ENCODE measurements around the gene XPR1.
"Not testable (repeated sequence)": the region's sequence is repeated elsewhere in the genome, so short reads cannot be mapped to it uniquely, and the experiment has no call there.

Gene XPR1

DNA sequence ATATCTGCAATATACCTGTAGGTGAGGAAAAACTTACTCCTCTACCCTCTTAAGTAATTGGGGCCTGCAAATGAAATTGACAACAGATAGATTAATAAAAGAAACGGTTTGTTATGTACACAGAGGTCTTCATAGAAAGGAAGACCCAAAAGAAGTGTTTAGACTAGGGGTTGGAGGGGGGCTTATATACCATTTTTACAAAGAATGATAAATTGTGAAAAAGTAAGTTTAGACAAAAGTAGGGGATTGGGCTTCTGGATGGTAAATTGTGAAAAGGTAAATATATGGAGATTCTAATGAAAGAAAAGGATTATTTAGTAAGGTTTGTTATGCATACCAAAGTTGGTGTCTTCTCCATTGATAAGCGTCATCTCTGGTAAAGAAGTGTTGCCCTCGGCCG is 207.7 kb downstream of the XPR1 start:
- Histone ChIP-seq H3K9me3 (no peaks in the 10 kb centered on the region), H3K36me3 (replicated peaks) (no peaks in the 10 kb centered on the region), H3K4me1 (peaks cover 43% of the 10 kb centered on the region), H3K27me3 (ENCODE audit: low read depth) (no peaks in the 10 kb centered on the region), H3K4me3 (no peak overlapping the region)
- in situ Hi-C loops (cut with MboI; ENCODE audit: low sequenced_read_pairs) = no loop called here
- no peak for DNase-seq (ENCODE audit: low spot score in 2 of 2)

GRCh38 chr1:180841415-180841814 is 209.6 kb downstream of the XPR1 start:
- Histone ChIP-seq H3K4me1 (peaks cover 38% of the 10 kb centered on the region), H3K4me3 (no peak overlapping the region), H3K9me3 (no peaks in the 10 kb centered on the region), H3K27me3 (ENCODE audit: low read depth) (no peaks in the 10 kb centered on the region), H3K36me3 (replicated peaks) (no peaks in the 10 kb centered on the region)
- DNase-seq (ENCODE audit: low spot score in 2 of 2) = no peak
- in situ Hi-C loops (cut with MboI; ENCODE audit: low sequenced_read_pairs) = no loop called here

- Histone ChIP-seq H3K9me3 (no peaks in the 10 kb centered on the region), H3K4me1 (peaks cover 33% of the 10 kb centered on the region), H3K27me3 (ENCODE audit: low read depth) (no peaks in the 10 kb centered on the region), H3K36me3 (replicated peaks) (no peaks in the 10 kb centered on the region), H3K4me3 (no peak overlapping the region)
- in situ Hi-C loops (cut with MboI; ENCODE audit: low sequenced_read_pairs) = no loop called here
- peak in 1 of 2 experiments; percentile 67 for DNase-seq (ENCODE audit: low spot score in 2 of 2)
These were observed 210.2 kb downstream of the XPR1 start for GRCh38 chr1:180842052-180842451.

DNA sequence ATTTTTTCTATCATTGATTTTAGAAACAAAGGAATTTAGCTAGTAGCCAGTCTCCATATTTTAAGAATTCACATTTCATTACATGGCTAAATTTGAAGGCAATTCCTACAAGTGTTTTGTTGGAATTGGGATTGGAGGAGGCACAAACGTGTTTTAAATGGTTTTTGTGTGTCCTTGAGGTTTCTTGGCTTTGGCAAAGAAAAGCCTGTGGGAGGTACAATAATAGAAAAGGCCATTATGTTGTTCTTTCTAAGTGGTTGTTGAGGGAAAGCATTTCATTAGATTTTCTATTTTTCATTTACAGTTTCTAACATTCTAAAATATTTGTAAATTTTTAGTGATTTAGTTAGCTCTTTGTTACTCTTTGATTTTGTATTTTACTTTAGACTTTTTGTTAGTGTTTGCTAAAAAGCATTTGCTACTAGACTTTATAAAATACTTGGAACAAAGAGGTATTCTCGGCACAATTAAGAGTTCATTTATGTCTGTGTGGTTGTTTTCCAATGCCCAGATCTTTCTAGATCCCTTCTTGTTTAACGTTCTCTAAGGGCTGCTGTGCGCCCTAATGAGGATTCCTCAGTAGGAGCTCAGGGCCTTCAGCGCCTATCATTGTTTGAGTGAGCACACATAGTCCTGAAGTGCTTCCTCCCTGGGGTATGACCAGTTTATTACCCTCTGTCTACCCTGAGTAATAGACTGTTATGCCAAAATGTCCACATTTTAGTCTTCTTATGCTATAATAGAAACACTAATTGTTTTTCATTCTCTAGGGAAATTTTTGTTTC is 210.9 kb downstream of the XPR1 start:
- H3K9me3 ChIP-seq = no peaks in the 10 kb centered on the region
- in situ Hi-C loops (cut with MboI; ENCODE audit: low sequenced_read_pairs) = no loop called here
- peak; percentile 46 to 63 for DNase-seq (ENCODE audit: low spot score in 2 of 2)
- H3K27me3 ChIP-seq (ENCODE audit: low read depth) = no peaks in the 10 kb centered on the region
- peaks cover 29% of the 10 kb centered on the region for H3K4me1 ChIP-seq
- no peaks in the 10 kb centered on the region for H3K36me3 ChIP-seq (replicated peaks)
- no peak overlapping the region for H3K4me3 ChIP-seq

- no peak for DNase-seq (ENCODE audit: low spot score in 2 of 2)
- in situ Hi-C loops (cut with MboI; ENCODE audit: low sequenced_read_pairs) = no loop called here
These were observed 213.5 kb downstream of the XPR1 start for GRCh38 chr1:180845352-180845751.

GRCh38 chr1:180848191-180848590 is 216.4 kb downstream of the XPR1 start:
- H3K9me3 ChIP-seq = no peaks in the 10 kb centered on the region
- DNase-seq (ENCODE audit: low spot score in 2 of 2) = peak in 1 of 2 experiments; percentile 79
- no peaks in the 10 kb centered on the region for H3K36me3 ChIP-seq (replicated peaks)
- peaks cover 19% of the 10 kb centered on the region for H3K4me1 ChIP-seq
- in situ Hi-C loops (cut with MboI; ENCODE audit: low sequenced_read_pairs) = no loop called here
- H3K4me3 ChIP-seq = no peak overlapping the region
- H3K27me3 ChIP-seq (ENCODE audit: low read depth) = no peaks in the 10 kb centered on the region

More at GRCh38 chr1:180845352-180845751, 213.5 kb downstream of the XPR1 start:
- peaks cover 37% of the 10 kb centered on the region for H3K4me1 ChIP-seq
- no peaks in the 10 kb centered on the region for H3K27me3 ChIP-seq (ENCODE audit: low read depth)
- H3K36me3 ChIP-seq (replicated peaks) = no peaks in the 10 kb centered on the region
- no peaks in the 10 kb centered on the region for H3K9me3 ChIP-seq
- H3K4me3 ChIP-seq = no peak overlapping the region

DNA sequence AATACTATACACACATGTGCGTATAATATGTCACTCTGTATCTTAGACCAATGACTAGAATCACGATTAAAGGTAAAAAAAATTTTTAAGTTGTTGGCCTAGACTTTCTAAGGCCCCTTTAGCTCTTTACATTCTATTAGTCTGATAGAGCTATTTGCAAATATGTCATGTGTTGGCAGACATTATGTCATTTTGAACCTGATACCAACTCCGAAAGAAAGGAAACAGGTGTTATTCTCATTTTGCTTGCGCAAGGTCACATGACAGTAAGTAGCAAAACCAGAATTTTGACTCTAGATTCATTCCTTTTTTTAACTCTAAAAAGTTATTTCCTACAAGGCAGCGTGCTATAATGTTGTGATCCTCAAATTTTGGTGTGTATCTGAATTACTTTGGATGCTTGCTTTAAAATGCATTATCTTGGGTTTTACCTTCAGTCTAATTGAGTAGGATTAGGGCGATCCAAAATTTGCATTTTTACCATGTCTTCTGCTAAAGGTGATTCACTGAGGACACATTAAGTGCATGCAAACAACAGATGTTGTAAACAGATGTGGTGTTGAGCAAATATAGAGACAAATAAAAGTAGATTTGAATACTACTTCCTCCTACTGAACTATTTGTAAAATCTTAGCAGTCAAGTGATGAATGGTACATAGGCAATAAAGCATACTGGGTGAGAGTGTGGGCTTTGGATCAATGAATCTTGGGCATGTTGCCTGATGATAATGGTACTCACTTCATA is 217.4 kb downstream of the XPR1 start:
- no peaks in the 10 kb centered on the region for H3K9me3 ChIP-seq
- no peaks in the 10 kb centered on the region for H3K27me3 ChIP-seq (ENCODE audit: low read depth)
- H3K4me1 ChIP-seq = peaks cover 21% of the 10 kb centered on the region
- no peak for DNase-seq (ENCODE audit: low spot score in 2 of 2)
- no peak overlapping the region for H3K4me3 ChIP-seq
- H3K36me3 ChIP-seq (replicated peaks) = no peaks in the 10 kb centered on the region
- in situ Hi-C loops (cut with MboI; ENCODE audit: low sequenced_read_pairs) = no loop called here

- no peaks in the 10 kb centered on the region for H3K9me3 ChIP-seq
- H3K4me1 ChIP-seq = peaks cover 41% of the 10 kb centered on the region
- H3K36me3 ChIP-seq (replicated peaks) = no peaks in the 10 kb centered on the region
- no peak for DNase-seq (ENCODE audit: low spot score in 2 of 2)
- no peaks in the 10 kb centered on the region for H3K27me3 ChIP-seq (ENCODE audit: low read depth)
- in situ Hi-C loops (cut with MboI; ENCODE audit: low sequenced_read_pairs) = loop anchor here (10.0 to 25.0 kb wide), 2 partner anchors 215 to 317 kb away; partner anchors contain the start of gene XPR1
- H3K4me3 ChIP-seq = no peak overlapping the region
These were observed 220.4 kb downstream of the XPR1 start for GRCh38 chr1:180851995-180852887.

GRCh38 chr1:180854001-180854400 is 222.2 kb downstream of the XPR1 start:
- peaks cover 27% of the 10 kb centered on the region for H3K4me1 ChIP-seq
- in situ Hi-C loops (cut with MboI; ENCODE audit: low sequenced_read_pairs) = loop anchor here (10.0 to 25.0 kb wide), 2 partner anchors 217 to 319 kb away; partner anchors contain the start of gene XPR1

DNA sequence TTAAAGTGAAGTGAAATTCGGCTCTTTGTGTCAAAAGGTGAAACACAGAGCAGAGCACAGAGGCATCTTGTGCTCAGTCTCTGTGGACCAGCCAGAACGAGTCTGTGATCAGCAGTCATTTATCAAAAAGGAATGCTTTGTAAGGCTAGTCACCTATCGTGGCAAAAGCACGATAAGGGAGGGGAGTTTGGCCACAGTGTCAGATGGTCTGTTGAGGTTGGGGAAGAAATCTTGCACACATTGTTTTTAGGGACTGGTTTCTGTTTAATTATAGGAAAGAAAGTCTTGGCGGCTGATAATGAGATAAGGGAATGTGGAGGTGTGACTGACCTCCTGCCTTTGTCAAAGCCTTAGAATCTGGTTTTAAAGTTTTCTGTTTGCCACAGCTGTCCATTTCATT is 222.6 kb downstream of the XPR1 start:
- no peaks in the 10 kb centered on the region for H3K36me3 ChIP-seq (replicated peaks)
- H3K27me3 ChIP-seq (ENCODE audit: low read depth) = no peaks in the 10 kb centered on the region
- DNase-seq (ENCODE audit: low spot score in 2 of 2) = no peak
- peaks cover 25% of the 10 kb centered on the region for H3K4me1 ChIP-seq
- H3K4me3 ChIP-seq = no peak overlapping the region
- in situ Hi-C loops (cut with MboI; ENCODE audit: low sequenced_read_pairs) = loop anchor here (10.0 to 25.0 kb wide), 2 partner anchors 217 to 320 kb away; partner anchors contain the start of gene XPR1
- H3K9me3 ChIP-seq = no peaks in the 10 kb centered on the region

More at GRCh38 chr1:180854001-180854400, 222.2 kb downstream of the XPR1 start:
- peak in 1 of 2 experiments; percentile 46 for DNase-seq (ENCODE audit: low spot score in 2 of 2)
- H3K4me3 ChIP-seq = no peak overlapping the region
- H3K36me3 ChIP-seq (replicated peaks) = no peaks in the 10 kb centered on the region
- H3K27me3 ChIP-seq (ENCODE audit: low read depth) = no peaks in the 10 kb centered on the region
- H3K9me3 ChIP-seq = no peaks in the 10 kb centered on the region

GRCh38 chr1:180857947-180858725 is 226.3 kb downstream of the XPR1 start:
- not testable (repeated sequence) for H3K27me3 ChIP-seq (ENCODE audit: low read depth); H3K9me3 ChIP-seq; DNase-seq (ENCODE audit: low spot score in 2 of 2); H3K36me3 ChIP-seq (replicated peaks); H3K4me3 ChIP-seq
- peaks cover 25% of the 10 kb centered on the region for H3K4me1 ChIP-seq
- in situ Hi-C loops (cut with MboI; ENCODE audit: low sequenced_read_pairs) = loop anchor here (10.0 to 25.0 kb wide), 2 partner anchors 221 to 323 kb away; partner anchors contain the start of gene XPR1

DNA sequence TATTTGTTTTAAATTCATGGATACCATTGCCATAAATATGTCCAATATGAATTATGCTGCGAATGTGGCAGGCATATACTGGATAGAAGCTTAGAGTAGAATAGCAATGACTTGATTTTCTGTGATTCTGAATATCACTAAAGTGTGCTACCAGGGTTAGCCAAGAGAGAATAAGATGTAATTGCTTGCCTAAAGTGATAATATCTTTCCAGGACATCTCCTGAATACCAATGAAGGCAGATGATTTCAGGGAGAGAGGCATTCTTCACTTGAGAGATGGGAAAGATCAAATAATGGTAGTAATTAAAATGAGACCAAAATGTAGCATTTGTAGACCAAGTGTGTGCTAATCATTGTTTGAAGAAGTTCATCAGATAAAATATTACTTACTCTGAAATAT is 227.5 kb downstream of the XPR1 start:
- DNase-seq (ENCODE audit: low spot score in 2 of 2) = no peak
- no peaks in the 10 kb centered on the region for H3K36me3 ChIP-seq (replicated peaks)
- no peaks in the 10 kb centered on the region for H3K27me3 ChIP-seq (ENCODE audit: low read depth)
- in situ Hi-C loops (cut with MboI; ENCODE audit: low sequenced_read_pairs) = loop anchor here (10.0 to 25.0 kb wide), 2 partner anchors 222 to 325 kb away; partner anchors contain the start of gene XPR1
- peaks cover 30% of the 10 kb centered on the region for H3K4me1 ChIP-seq
- H3K4me3 ChIP-seq = no peak overlapping the region
- H3K9me3 ChIP-seq = no peaks in the 10 kb centered on the region
